ENCODE results near the gene GALR3.

DNA sequence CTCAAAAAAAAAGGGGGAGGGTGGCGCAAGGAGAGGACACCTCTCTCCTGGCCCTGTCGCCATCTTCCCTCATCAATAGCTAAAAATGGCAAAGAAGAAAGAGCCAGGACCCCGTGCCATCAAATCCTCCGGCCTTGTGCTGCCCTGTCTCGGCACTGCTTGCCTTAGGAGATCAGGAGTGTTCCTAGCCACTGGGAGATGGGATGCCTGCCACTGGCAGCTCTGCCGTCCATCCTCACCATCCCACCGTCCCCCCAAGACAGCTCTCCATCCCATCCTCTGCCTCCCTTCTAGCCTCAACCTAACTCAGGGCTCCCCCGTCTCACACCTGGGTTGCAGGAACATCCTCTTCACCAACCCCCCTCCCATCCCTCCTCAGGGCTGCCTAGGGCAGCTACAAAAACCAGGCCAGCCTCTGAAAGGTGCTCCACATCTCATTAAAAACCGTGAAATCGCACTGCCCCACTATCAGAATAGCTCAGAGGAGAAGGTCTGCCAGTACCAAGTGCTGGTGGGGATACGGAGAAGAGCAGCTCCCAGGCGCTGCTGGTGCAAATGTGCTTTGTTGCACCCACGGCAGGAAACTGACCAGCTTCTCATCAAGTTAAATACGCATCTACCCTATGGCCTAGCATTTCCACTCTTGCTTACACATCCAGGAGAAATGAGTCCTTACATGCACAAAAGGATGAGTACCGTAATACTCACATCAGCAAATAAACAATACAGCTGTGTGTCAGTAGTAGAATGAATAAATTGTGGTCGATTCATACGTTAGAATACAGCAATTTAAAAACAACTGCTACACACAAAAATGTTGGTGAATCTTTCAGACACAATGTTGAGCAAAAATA, 47.2 kb upstream of the GALR3 start:
- TF ChIP-seq, protein P1, sequence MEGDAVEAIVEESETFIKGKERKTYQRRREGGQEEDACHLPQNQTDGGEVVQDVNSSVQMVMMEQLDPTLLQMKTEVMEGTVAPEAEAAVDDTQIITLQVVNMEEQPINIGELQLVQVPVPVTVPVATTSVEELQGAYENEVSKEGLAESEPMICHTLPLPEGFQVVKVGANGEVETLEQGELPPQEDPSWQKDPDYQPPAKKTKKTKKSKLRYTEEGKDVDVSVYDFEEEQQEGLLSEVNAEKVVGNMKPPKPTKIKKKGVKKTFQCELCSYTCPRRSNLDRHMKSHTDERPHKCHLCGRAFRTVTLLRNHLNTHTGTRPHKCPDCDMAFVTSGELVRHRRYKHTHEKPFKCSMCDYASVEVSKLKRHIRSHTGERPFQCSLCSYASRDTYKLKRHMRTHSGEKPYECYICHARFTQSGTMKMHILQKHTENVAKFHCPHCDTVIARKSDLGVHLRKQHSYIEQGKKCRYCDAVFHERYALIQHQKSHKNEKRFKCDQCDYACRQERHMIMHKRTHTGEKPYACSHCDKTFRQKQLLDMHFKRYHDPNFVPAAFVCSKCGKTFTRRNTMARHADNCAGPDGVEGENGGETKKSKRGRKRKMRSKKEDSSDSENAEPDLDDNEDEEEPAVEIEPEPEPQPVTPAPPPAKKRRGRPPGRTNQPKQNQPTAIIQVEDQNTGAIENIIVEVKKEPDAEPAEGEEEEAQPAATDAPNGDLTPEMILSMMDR (IDR thresholded peaks at IDR 0.05): no peak
- TF ChIP-seq POLR2A (IDR thresholded peaks at IDR 0.05): no peak
